HG03565 (cell line): ENCODE data around the gene ACTA2.

Experiments
- ATAC-seq: cut with Tn5 transposase; IDR thresholded peaks from one replicate; pipeline ENCODE4 v1.9.1; 2021; ENCODE audit warnings: mild to moderate bottlenecking, moderate library complexity; ENCODE audit not compliant: unreplicated experiment

Gene ACTA2

GRCh38 chr10:88952647-88953111, at the start of gene ACTA2:
Gene ACTA2, minus strand, starts transcription at chr10:88952773. Its CDS starts 3,843 bp downstream, at chr10:88948930.
- no peak for ATAC-seq

DNA sequence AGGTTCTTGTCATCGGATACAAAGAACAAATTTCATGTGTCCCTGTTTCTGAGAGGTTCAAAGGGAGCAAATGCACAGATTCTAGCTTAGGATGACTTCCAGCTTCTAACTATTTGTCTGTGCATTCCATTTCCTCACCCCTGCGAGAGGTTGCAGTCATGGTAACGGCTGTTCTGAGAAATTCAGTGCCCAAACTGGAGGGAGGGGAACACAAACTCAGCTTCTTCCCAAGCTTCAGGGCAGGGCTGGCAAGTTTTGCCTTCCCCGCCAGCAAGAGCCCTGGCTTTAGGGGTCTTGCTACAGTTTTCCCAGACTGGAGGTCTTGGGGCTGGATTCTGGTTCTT, 49.1 kb upstream of the ACTA2 start:
- no peak for ATAC-seq

DNA sequence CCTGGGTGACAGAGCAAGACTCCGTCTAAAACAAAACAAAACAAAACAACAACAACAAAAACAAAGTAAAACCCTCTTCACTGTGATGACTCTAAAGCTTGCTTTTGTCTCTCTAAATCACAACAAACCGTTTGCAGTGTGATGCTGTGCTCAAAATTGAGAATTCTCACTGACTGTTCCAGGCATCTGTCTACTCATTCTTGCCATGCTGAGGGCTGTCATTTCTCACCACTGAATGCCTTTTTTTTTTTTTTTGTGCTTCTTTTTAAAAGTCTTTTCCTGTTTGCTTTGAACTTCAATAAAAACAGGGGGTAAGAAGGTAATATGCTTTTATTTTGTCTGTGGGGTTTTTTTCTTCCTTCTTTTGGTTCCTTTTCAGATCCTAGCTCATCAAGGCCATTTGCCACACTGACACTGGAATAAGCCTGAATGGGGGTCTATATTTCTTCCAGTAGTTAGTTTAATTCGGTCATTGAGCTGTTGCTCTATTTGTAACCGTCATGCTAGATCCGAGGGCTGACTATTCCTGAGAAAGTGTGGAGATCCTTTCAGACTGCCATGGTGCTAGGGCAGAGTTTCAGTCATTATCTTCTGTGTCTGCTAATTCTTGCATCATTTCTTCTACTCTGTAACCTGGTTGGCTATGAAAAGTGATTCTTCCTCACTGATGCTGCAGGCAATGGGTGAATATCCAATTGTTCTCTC, 48.6 kb upstream of the ACTA2 start:
- peak; percentile 33 for ATAC-seq

DNA sequence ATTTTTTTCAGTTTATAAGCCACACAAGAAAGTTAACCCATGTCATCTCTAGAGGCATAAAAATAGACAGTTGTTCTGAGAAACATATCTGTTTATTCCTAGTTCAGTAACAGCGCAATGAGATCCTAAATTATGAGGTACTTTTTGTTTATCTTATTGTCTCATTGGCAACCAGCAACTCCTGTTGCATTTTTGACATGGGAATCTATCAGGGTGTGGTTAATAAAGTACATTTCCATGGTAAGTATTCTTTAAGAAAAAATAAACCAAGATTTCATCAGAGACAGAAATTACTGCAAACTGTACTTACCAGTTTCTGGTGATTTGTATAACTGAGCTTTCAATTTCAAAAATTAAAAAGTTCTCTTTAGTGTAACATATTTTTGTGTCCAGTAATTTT, 47.1 kb upstream of the ACTA2 start:
- no peak for ATAC-seq

- ATAC-seq: no peak
Measured at GRCh38 chr10:88996927-88997326, 44.4 kb upstream of the ACTA2 start.

- ATAC-seq: no peak
Measured at GRCh38 chr10:88995156-88995876, 42.7 kb upstream of the ACTA2 start.

DNA sequence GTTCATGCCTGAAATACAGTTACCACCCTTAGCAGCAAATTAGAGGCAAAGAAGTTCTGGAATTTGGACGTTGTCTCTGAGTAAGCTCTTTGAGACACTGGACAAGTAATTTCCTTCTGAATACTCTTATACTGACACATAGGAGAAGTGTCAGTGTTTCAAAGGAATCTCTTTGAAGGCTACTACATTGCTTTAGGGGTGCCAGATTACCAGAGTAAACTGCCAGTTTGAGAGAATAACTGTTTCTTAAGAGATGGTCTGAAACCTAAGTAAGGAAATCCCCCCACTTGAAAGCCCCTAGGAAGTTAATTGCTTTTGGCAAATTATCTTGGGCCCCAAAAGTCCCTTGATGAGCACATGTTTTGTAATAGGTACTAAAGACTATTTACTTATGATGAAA, 41.4 kb upstream of the ACTA2 start:
- no peak for ATAC-seq

- ATAC-seq: no peak
Measured at GRCh38 chr10:88992921-88993524, 40.5 kb upstream of the ACTA2 start.

DNA sequence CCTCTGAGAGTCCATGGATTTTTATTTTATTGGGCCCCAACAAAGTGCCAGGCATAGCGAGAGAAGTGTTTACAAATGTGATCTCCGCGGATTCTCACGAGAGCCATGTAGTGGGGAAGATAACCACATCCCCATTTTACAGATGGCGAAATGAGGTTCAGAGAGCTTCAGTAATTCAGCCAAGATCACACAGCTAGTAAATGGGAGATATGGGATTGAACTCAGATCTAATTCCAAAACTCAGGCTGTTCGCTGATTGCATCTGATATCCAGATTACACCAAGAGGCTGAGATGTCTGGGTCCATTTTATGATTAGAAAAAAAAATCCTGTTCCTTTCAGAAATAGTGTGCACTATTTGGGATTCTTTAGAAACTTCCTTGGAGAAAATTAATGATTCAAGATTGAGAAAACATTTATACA, 39.3 kb upstream of the ACTA2 start:
- ATAC-seq: no peak

DNA sequence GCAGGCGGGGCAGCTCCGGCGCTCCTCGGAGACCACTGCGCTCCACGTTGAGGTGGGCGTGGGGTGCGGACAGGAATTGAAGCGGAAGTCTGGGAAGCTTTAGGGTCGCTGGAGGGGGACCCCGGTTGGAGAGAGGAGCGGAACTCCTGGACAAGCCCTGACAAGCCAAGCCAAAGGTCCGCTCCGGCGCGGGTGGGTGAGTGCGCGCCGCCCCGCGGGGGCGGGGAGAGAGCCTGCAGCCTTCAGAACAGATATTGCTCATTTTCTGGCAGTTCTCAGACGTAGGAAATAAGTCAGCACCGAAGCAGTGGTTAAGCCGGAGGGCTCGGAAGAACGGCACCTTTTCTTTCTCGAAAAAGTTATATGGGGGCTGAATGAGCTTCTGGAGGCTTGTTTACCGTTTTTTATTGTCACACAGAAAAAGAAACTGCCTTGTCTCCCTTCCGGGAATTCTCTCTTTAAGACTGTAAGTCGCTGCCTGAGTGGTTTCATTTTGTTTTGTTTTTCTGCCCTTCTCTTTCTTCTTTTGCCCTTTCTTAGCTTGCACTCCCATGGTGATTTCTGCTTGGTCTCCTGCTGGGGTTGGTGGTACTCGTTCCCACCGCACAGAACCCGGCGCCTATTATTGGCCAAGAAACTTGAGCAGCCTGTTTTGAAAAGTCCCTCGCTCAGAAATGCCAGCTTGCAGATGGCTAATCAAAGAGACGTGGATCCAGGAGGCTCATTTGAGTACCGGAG, 38.8 kb upstream of the ACTA2 start:
- ATAC-seq: peak; percentile 28

- peak; percentile 42 for ATAC-seq
Measured at GRCh38 chr10:88990384-88991160, 38.0 kb upstream of the ACTA2 start, which contains the start of gene FAS. Gene FAS, plus strand, starts transcription at chr10:88990798. Its CDS starts 79 bp downstream, at chr10:88990877.

- no peak for ATAC-seq
Measured at GRCh38 chr10:88989824-88990383, 37.3 kb upstream of the ACTA2 start.

GRCh38 chr10:88989423-88989822, 36.9 kb upstream of the ACTA2 start:
- ATAC-seq: no peak

- ATAC-seq: no peak
Measured at GRCh38 chr10:88987840-88988239, 35.3 kb upstream of the ACTA2 start.

DNA sequence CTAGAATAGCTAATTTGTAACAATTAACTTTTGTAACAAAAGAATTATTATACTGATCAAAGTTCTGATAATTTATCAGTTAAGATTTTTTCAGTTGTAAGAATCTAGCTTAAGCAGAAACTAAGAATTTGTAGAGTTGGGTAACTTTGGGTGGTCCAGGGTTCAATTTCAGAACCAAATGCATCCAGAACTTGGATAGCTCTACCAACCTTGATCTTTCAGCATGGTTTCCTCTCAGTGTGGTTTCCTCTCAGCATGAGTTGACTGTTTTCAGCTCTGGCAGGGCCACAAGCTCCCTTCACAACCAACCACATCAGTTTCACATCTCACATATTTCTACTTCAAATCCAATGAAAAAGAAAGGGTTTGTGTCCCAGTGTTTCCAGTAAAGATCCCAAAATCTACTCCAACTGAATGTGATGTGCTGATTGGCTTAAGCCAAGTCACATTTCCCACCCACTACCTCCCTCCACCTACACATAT, 34.7 kb upstream of the ACTA2 start:
- ATAC-seq: no peak

DNA sequence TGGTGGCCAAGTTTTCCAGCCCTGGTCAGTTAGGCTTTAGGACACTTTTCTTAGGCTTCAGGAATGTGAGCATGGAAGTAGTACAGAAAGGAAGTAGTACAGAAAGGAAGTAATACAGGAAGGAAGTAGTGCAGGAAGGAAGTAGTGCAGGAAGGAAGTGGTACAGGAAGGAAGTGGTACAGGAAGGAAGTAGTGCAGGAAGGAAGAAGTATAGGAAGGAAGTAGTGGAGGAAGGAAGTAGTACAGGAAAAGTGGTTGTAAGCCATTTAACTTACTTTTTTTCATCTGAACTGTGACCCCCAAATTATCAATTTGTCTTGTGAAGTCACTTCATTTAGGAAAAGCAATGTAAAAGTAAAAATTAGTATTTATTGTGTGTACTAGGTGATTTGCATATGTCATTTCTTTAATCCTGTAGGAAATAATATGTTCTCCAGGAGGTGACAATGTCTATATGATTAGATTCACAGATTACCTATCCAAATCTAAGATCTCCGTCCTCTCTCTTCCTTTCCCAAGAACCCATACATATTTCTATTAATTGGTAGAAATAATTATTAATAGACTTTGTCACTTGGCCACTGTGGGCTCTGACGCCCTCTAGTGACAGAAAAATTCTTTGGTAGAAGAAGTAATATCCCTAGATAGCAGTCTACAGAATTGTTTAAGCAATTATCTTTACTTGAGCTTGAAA, 34.1 kb upstream of the ACTA2 start:
- ATAC-seq: no peak

DNA sequence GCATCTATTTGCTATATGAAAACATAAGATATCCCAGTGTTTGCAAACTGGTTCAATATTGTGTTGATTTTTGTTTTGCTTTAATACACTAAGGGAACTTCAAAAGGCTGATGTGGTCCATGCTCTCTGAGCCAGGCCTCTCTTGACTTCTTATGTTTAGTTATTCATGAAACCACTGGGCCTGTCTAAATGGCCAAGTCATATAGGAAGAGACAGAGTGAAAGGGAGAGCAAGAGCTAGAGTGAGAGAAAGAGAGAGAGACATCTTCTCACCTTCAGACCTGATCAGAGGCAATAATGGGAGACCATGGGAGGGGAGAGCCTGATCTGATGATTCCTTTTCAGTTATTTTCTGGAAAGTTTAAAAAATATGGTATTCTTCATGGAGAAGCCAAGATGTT, 32.0 kb upstream of the ACTA2 start:
- no peak for ATAC-seq

- no peak for ATAC-seq
Measured at GRCh38 chr10:88983939-88984338, 31.4 kb upstream of the ACTA2 start.

DNA sequence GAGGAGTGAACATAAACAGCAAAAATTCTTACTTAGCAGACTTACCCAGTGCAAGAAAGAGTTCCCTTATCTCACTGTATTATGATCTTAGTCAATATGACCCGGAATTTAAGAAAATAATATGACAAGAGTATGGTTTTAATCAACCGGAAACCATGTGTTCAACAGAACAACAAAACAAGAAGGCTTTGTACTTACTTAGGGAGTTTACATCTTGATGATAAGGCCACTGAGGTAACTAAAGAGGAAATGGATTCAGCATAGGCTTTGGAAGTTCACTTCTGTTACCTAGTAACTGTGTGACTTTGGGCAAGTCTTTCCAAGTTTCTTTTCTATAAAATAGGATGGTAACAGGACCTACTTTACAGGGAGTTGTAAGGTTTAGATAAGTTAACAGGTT, 30.6 kb upstream of the ACTA2 start:
- ATAC-seq: no peak
